ENCODE results near the gene CRYBG3. TPM values are rescaled to one million over a fixed set of nuclear protein-coding genes. Genes with fewer than 3 reads are reported as not detected.
A peak's percentile ranks its signal among the peaks of the same experiment; 100 is the strongest.
"Not testable (repeated sequence)": the region's sequence is repeated elsewhere in the genome, so short reads cannot be mapped to it uniquely, and the experiment has no call there.

The CRYBG3 gene
- 5.9 TPM for total RNA-seq

DNA sequence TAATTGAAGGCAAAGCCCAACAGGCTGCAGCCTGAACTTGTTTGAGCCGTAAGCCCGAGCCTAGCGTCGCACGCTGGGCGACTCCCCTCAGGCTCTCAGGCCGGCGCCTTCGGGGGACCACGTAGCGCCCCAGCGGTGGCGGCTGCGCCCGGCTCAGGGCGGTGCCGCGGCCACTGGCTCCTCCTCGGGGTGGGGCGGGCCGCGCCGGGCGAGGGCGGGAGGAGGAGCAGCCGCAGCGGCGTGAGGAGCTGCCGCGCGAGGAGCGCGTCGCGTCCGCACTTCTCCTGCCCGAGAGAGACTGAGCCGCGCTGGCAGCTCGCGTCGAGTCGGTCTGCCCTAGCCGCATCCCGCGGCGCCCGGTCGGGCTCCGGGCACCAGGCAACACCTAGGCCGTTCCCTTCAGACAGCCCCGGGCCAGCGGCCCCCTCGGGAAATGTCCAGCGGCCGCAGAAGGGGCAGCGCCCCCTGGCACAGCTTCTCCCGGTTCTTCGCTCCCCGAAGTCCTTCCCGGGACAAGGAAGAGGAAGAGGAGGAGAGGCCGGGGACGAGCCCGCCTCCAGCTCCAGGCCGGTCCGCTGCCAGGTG is at the start of gene CRYBG3:
TSS of gene CRYBG3 (plus strand) at position 238 of the 585 bp plus-strand sequence. CDS start at position 434, 196 bp downstream.
- peak; percentile 63 for DNase-seq

- DNase-seq, result no peak
These were observed 48.9 kb upstream of the CRYBG3 start for GRCh38 chr3:97772926-97773325.

GRCh38 chr3:97778152-97778551 is 43.7 kb upstream of the CRYBG3 start:
- DNase-seq, result no peak

GRCh38 chr3:97793420-97794019 is 28.3 kb upstream of the CRYBG3 start:
- no peak for DNase-seq

DNA sequence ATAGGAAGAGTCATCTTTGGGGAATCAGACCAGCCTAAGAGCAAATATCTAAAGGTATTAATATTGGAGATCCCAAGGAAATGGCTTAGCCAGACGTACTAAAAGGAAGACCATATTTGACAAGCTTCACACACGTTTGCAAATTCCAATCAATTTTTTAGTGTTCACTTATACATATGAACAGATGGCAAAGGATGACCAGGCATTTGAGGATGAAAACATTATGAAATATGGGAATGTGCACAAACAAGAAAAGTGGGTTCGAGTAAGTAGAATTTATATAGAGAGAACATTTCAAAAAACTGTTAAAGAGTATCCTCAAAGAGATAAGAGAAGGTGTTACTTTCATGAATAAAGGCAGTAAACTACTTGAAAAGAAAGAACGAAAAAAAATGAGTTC is 25.9 kb upstream of the CRYBG3 start:
- DNase-seq, result no peak

DNA sequence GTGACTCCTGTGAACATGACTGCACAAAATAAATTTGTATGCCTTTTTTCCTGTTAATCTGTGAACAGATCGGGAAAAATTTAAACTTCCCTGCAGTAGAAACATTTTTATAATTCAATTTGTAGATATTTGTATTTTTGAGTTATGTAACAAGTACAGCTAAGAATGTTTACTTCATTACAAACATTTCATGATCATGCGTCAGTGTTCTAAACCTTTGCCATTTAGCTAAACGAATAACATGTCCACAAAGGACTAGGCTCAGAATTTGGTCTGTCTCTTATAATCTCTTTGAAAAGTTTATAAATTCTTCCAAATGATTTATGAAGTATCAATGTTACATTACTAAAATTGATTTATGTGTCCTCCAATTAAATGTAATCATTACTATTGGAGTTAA is 17.3 kb upstream of the CRYBG3 start:
- no peak for DNase-seq

GRCh38 chr3:97810779-97811390 is 10.9 kb upstream of the CRYBG3 start:
- no peak for DNase-seq

DNA sequence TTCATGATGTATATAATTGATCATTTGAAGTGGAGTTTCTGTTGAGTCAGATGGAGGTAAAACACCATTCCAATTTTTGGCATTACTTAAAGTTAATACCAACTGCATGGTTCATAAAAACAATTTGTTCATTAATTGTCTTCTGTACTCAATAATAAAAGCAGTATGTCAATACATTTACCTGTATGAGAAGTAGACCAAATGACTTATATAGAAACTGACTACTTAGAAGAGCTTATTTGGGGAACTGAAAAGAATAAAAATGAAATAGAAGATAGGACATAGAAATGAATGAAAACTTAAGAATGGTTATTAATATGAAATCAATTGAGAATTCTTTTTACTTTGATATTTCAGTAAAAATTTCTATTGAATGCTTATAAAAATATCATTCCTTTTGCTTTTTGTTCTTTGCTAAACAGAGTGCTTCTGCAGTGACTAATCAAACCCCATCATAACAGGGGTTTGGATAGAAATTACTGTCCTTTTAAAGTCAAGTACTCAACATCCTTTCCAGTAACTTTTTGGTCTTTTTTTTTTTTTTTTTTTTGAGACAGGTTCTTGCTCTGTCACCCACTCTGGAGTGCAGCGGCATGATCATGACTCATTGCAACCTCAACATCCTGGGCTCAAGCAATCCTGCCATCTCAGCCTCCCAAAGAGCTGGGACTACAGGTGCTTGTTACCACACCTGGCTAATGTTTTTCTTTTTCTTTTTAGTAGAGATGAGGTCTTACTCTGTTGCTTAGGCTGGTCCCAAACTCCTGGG is 6.5 kb upstream of the CRYBG3 start:
- DNase-seq, result no peak

DNA sequence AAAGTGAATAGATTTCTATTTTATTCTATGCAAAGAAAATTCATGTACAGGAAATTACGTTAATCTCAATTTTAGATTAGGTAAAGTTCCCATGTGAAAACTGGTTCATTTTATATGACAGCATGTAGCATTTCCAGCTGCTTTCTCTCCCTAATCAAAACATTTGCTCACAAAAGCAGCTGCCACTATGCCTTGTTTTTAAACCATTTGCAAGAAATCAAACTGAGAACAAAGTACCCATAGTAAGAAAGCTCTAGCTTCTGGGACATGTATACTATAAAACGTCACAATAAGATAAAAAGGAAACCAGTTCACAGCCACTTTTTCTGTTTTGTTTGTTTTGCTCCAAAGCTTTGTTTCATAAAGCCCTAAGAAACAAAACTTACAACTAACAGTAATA is 5.0 kb upstream of the CRYBG3 start:
- DNase-seq, result no peak

DNA sequence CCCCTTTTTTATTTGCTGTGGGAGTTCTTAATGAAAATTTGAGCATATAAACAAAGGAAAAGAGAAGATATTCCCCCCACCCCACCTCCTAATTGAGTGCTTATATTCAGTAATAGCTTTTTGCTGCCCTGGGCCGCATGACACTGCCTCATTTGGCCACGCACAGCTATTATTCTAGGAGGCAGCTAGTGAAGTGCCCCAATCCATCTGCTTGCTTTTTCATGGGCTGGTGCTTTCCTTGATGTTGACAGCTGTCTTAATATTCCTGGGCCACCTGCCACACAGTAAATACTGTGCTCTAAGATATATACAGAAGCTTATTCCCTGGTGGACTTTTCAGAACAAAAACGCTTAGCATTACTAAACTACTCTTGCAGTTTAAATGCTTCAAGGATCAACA is 3.8 kb upstream of the CRYBG3 start:
- DNase-seq, result no peak

DNA sequence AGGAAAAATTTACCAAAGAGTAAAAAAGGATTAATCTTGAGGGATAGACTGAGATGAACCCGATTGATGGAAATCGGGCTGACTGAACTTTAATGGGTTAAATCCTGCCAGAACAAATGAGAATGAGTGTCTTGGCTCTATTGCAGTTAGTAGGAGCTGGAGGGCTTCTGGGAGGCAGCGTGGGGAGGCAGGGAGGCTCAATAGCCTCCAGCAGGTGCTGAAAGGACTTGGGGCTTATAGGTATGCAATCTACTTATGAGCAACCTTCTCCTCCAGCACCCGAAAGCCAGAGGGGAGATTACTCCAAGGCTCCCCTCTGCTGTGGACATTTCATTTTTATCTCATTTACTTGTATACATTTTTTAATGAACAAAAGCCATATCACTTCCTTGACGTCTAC is 1.0 kb upstream of the CRYBG3 start:
- no peak for DNase-seq

- DNase-seq, result peak; percentile 49
These were observed 481 bp upstream of the CRYBG3 start for GRCh38 chr3:97821287-97821773.

GRCh38 chr3:97822359-97822775 is 556 bp downstream of the CRYBG3 start:
- no peak for DNase-seq

DNA sequence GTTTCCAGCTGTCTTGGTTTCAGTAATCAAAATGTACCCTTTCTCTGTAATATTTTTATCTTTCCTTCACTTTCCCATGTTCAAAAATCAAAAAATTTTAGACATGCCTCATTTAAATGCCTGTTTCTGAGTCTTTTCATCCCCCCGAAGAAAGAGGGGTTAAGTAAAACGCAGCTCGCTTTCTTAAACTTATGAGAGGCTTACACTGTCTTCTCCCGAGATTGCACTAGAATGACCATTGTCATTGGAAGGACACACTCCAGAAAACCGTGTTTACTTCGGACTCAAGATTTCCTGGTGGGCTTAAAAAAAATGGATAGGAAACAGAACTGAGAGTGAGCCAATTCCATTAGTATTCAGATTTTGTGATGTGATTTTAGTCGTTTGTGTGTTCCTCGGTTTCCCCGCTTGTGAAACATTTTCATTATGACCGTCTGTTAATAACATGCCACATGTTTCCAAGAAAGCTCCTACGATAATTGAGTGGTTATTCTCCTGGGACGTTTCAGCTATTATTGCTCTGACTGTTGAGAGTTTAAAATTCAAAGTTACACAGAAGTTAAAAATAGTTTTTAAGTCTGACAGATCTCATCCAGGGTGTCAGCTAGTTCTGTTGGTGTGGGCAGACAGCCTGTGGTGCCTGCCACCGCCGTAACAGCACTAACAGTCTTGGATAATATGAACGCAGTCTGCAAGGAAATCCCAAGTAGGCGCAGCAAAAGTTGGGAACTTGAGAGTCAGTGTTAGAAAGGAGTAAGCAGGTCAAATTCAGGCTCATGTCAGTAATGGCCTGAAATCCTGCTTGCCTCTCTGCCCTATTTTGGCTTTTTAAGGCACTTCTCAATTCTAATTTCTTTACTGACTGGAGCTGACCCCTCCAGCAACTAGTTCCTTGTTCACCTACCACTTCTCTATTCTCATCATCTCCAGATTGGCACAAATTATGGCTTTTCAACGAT is 1.5 kb downstream of the CRYBG3 start:
- DNase-seq, result no peak

DNA sequence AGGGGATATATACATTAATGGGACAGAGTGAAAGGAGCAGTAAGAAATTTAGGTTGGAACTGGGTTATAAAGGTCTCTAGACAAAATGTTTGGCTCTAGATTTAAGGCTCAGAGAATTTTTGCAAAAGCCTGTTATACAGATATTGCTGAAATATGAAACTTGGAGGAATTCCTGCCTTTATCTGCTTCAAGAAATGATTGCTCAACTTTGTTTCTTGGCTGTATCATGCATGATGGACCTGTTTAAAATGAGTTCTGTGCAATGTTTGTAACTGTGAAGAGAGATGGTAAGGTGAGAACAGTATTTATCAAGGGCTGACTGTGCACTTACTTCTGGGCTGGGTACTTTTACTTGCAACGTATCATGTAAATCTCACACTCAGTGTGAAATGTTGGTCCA is 3.3 kb downstream of the CRYBG3 start:
- no peak for DNase-seq

DNA sequence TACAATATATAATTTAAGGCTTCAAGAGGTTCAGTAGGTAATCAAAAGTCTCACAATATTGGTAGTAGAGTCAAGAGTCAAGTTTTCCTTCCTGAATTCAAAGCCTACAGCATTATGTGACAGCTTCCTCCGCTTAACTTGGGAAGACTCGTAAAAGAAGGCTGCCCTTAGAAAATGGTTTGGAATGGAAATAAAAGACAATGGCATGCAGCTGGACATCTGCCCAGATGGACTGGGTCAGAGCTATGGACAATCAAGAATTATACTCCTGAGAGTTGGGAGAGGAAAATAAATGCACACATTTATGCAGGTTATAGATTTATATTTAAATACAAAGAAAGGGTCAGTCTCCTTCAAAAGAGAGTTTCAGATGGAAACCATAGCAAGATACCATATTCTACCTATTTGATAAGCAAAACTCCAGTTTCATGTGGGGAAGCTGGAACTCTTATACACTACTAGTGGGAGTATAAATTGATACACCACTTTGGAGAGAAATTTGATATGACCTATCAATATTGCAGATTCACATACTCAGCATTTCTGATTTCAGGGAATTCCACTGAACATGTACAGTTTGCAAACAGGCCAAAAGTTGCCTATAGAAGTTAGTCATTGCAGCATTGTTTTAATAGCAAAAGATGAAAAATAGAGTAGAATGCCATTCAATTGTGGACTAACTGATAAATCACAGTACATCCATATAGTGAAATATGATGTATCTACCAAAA is 6.1 kb downstream of the CRYBG3 start:
- no peak for DNase-seq

DNA sequence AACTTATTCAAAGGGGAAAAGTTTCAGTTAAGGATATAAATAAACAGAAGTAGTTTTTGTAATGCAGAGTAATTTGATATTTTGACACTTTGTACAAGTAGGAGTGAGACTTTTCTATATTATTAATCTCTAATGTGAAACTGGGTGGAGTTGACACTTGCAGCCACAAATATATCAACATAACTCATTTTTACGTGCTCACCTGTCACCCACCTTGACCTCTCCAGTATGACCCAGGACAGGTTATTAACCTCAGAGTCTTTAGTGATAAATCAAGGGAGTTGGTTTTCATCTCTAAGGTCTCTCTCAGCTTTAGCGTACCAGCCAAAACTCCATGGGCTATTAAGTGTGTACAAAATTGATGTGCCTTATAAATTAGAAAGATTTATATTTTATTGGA is 7.4 kb downstream of the CRYBG3 start:
- no peak for DNase-seq

- no peak for DNase-seq
These were observed 8.8 kb downstream of the CRYBG3 start for GRCh38 chr3:97830638-97831037.

GRCh38 chr3:97831140-97831539 is 9.3 kb downstream of the CRYBG3 start:
- no peak for DNase-seq

GRCh38 chr3:97833184-97833583 is 11.4 kb downstream of the CRYBG3 start:
- DNase-seq, result not testable (repeated sequence)

- no peak for DNase-seq
These were observed 13.9 kb downstream of the CRYBG3 start for GRCh38 chr3:97835761-97836160.

Data from occipital lobe (tissue), 2 donors.